NT2/D1 (cell line): ENCODE measurements around the gene MRGPRF.

Source experiments
- SUZ12 ChIP-seq: IDR thresholded peaks from 2 replicates; pipeline ENCODE4 v1.6.1; 2011; ENCODE audit not compliant: insufficient read length, insufficient read depth; ENCODE audit errors: extremely low read depth
- YY1 ChIP-seq: IDR thresholded peaks from 2 replicates; pipeline ENCODE4 v1.6.1; 2011; ENCODE audit not compliant: insufficient read length, insufficient read depth
- ZNF274 ChIP-seq: IDR thresholded peaks from 2 replicates; pipeline ENCODE4 v1.6.1; 2011; ENCODE audit warnings: mild to moderate bottlenecking, low read depth, low read length

- TF ChIP-seq YY1, result no peak
- TF ChIP-seq SUZ12, result no peak
- TF ChIP-seq ZNF274, result no peak
Measured at GRCh38 chr11:69013009-69013951, at the start of gene MRGPRF.
